PC-9 (cell line): Measurements from ENCODE around the gene FEZ2. TPM values are rescaled to one million over a fixed set of nuclear protein-coding genes. Genes with fewer than 3 reads are reported as not detected.

ENCODE experiments used
- BruUV-seq: library from RNA; stranded (reverse); fragments of 400-500 nt; replicated peaks from 2 replicates; lab custom pipeline; 2021; lab: Mats Ljungman, UMichigan
- CTCF ChIA-PET: fragments of 300-600 bp; sonication (Branson Sonifier 250); formaldehyde crosslinking; loops from one replicate; lab custom pipeline; 2022; ENCODE audit warnings: antibody characterized with exemption; lab: Charles Lee
- POLR2A ChIA-PET: fragments of 300-600 bp; sonication (Branson Sonifier 250); formaldehyde crosslinking; loops from one replicate; lab custom pipeline; 2022; ENCODE audit warnings: antibody characterized with exemption; ENCODE audit not compliant: unreplicated experiment; lab: Charles Lee
- DNase-seq, 2 experiments: peaks; one replicate each; pipeline versions ENCODE4 v3.0.0 to v3.0.0-alpha.2; 2015 to 2022; ENCODE audit warnings: mixed read lengths in 1 of 2
- H2AFZ ChIP-seq: fragments of 200-600 bp; sonication (generic); 2 replicates; pipeline ENCODE4 v1.8.1; 2017; ENCODE audit warnings: antibody characterized with exemption
- H3F3A ChIP-seq: fragments of 200-600 bp; sonication (generic); 2 replicates; pipeline ENCODE4 v1.8.1; 2017; ENCODE audit warnings: antibody characterized with exemption, mild to moderate bottlenecking, low read depth; ENCODE audit not compliant: insufficient read depth
- H3K27ac ChIP-seq: fragments of 200-600 bp; sonication (generic); 2 replicates; pipeline ENCODE4 v1.6.1; 2016; ENCODE audit warnings: mixed run types
- H3K27me3 ChIP-seq: fragments of 200-600 bp; sonication (generic); 2 replicates; pipeline ENCODE4 v1.6.1; 2016; ENCODE audit warnings: low read depth, mixed run types; ENCODE audit not compliant: insufficient read depth
- H3K36me3 ChIP-seq: fragments of 200-600 bp; sonication (generic); 2 replicates; pipeline ENCODE4 v1.6.1; 2016; ENCODE audit warnings: low read depth, mixed run types
- H3K4me1 ChIP-seq: fragments of 200-600 bp; sonication (generic); replicated peaks from 2 replicates; pipeline ENCODE4 v1.6.1; 2016; ENCODE audit warnings: mixed run types; ENCODE audit not compliant: insufficient read depth
- H3K4me2 ChIP-seq: fragments of 200-600 bp; sonication (generic); 2 replicates; pipeline ENCODE4 v1.6.1; 2017; ENCODE audit warnings: mixed run types
- H3K4me3 ChIP-seq: fragments of 200-600 bp; sonication (generic); 2 replicates; pipeline ENCODE4 v1.6.1; 2016; ENCODE audit warnings: mixed run types
- H3K79me2 ChIP-seq: fragments of 200-600 bp; sonication (generic); 2 replicates; pipeline ENCODE4 v1.6.1; 2017; ENCODE audit warnings: low read depth, mixed run types
- H3K9me2 ChIP-seq: fragments of 200-600 bp; sonication (generic); 2 replicates; pipeline ENCODE4 v1.8.1; 2017; ENCODE audit warnings: mild to moderate bottlenecking; ENCODE audit not compliant: insufficient read depth
- H3K9me3 ChIP-seq: fragments of 200-600 bp; sonication (generic); 2 replicates; pipeline ENCODE4 v1.8.1; 2016; ENCODE audit warnings: low read depth; ENCODE audit not compliant: insufficient read depth
- H4K20me1 ChIP-seq: fragments of 200-600 bp; sonication (generic); 2 replicates; pipeline ENCODE4 v1.8.1; 2017; ENCODE audit not compliant: insufficient read depth
- EZH2 ChIP-seq: fragments of 200-600 bp; sonication (generic); IDR thresholded peaks from 2 replicates; pipeline ENCODE4 v1.8.0; 2017; ENCODE audit warnings: antibody characterized with exemption, low read depth
- intact Hi-C: fragments of 100-400 bp; cut with micrococcal nuclease; formaldehyde crosslinking; loops from one replicate; pipeline ENCODE4 v1.10.0; 2022; ENCODE audit not compliant: unreplicated experiment
- total RNA-seq: library from RNA; stranded (reverse); gene quantifications from 2 replicates; pipeline ENCODE4 v1.2.3, GENCODE V29; 2021
- TF ChIP-seq, protein P1 (sequence below): fragments of 200-600 bp; sonication (generic); conservative IDR thresholded peaks from 2 replicates; pipeline ENCODE4 v1.6.1; 2017; ENCODE audit warnings: mixed run types, antibody characterized with exemption, mild to moderate bottlenecking, moderate library complexity

The FEZ2 gene
- total RNA-seq, 1 experiment from 2014 or later = 33.9 TPM

DNA sequence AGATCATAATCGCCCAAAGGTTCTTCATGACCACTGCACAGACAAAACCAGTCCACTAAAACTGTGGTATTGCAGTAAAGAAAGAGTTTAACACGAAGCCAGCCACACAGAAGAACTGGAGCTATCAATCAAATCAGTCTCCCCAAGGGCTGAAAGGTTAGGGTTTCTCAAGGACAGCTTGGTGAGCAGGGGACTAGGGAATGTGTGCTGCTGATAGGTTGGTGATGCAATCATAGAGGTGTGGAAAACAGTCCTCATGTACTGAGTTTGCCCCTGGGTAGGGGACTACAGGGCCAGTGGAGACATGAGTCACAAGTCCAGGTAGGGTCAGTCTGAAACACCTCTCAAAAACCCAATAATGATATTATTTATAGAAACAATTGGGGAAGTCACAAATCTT lies 27.3 kb upstream of the FEZ2 start:
- CTCF ChIA-PET = no interaction called here
- BruUV-seq = no TSS peak
- DNase-seq = no peak

DNA sequence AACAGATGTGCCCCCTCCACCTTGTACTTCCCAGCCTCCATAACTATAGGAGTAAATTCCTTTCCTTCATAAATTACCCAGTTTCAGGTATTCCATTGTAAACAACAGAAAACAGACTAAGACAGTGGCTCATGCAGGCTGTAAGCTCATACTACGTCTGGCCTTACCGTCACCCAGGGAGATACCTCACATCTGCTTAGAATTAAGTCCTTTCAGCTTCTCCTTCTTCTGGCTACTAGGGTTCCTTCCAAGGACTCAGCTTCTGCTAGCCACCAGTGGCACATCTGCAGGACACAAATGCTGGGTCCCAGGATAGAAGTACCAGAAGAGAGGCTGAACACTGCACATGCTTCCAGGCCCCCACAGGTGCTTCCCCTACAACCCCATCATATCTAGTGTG lies 22.4 kb upstream of the FEZ2 start:
- Histone ChIP-seq H3K4me3 (no peak overlapping the region), H4K20me1 (no peaks in the 10 kb centered on the region), H3F3A (peaks cover 25% of the 10 kb centered on the region; the same call in 1 of the 2 replicates), H3K79me2 (no peaks in the 10 kb centered on the region), H3K27me3 (no peaks in the 10 kb centered on the region), H2AFZ (no peak overlapping the region), H3K27ac (no peak overlapping the region), H3K9me2 (no peaks in the 10 kb centered on the region), H3K36me3 (no peaks in the 10 kb centered on the region), H3K9me3 (peaks cover 9% of the 10 kb centered on the region), H3K4me1 (peaks cover 34% of the 10 kb centered on the region), H3K4me2 (no peak overlapping the region)
- DNase-seq = no peak
- intact Hi-C loops = no loop called here
- POLR2A ChIA-PET = no interaction called here
- no TSS peak for BruUV-seq
- TF ChIP-seq EZH2 = no peak
- TF ChIP-seq, protein P1, sequence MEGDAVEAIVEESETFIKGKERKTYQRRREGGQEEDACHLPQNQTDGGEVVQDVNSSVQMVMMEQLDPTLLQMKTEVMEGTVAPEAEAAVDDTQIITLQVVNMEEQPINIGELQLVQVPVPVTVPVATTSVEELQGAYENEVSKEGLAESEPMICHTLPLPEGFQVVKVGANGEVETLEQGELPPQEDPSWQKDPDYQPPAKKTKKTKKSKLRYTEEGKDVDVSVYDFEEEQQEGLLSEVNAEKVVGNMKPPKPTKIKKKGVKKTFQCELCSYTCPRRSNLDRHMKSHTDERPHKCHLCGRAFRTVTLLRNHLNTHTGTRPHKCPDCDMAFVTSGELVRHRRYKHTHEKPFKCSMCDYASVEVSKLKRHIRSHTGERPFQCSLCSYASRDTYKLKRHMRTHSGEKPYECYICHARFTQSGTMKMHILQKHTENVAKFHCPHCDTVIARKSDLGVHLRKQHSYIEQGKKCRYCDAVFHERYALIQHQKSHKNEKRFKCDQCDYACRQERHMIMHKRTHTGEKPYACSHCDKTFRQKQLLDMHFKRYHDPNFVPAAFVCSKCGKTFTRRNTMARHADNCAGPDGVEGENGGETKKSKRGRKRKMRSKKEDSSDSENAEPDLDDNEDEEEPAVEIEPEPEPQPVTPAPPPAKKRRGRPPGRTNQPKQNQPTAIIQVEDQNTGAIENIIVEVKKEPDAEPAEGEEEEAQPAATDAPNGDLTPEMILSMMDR = no peak
- CTCF ChIA-PET = no interaction called here

More for the DNA sequence above, 27.3 kb upstream of the FEZ2 start:
- Histone ChIP-seq H4K20me1 (no peaks in the 10 kb centered on the region), H3K27ac (no peak overlapping the region), H3K9me3 (peaks cover 13% of the 10 kb centered on the region), H3K4me2 (no peak overlapping the region), H3K79me2 (no peaks in the 10 kb centered on the region), H3F3A (no peaks in the 10 kb centered on the region), H3K4me3 (no peak overlapping the region), H3K9me2 (no peaks in the 10 kb centered on the region), H3K27me3 (no peaks in the 10 kb centered on the region), H2AFZ (no peak overlapping the region), H3K36me3 (no peaks in the 10 kb centered on the region), H3K4me1 (no peaks in the 10 kb centered on the region)
- no peak for TF ChIP-seq EZH2
- TF ChIP-seq, protein P1 = no peak
- intact Hi-C loops = no loop called here
- POLR2A ChIA-PET = no interaction called here

DNA sequence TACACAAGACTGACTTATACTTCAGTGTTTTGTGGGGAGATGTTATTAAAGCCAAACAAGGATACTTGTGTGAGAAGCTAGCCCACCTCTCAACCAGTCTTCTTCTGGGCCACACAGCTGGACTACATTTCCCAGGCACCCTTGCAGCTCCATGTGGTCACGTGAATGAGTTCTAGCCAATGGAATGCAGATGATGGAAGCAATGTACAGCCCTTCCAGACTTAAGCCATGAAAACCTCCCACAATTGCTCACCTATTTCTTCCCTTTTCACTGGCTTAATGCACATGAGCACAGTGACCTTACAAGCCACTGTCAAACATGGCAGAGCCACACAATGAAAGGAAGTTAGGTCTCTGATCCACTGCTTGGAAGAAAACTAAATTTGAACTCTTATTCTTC lies 20.4 kb upstream of the FEZ2 start:
- Histone ChIP-seq H3K4me3 (no peak overlapping the region), H3K79me2 (no peaks in the 10 kb centered on the region), H4K20me1 (no peaks in the 10 kb centered on the region), H2AFZ (no peak overlapping the region), H3K27ac (no peak overlapping the region), H3K36me3 (no peaks in the 10 kb centered on the region), H3K9me2 (no peaks in the 10 kb centered on the region), H3K9me3 (no peaks in the 10 kb centered on the region), H3K27me3 (no peaks in the 10 kb centered on the region), H3K4me2 (no peak overlapping the region), H3F3A (peaks cover 25% of the 10 kb centered on the region; the same call in 1 of the 2 replicates), H3K4me1 (peaks cover 41% of the 10 kb centered on the region)
- peak; percentile 38 to 72 for DNase-seq
- intact Hi-C loops = no loop called here
- ChIA-PET POLR2A (interaction anchor here (0.6 to 0.7 kb wide), 2 partner anchors 21 to 56 kb away, joined by 3 to 6 read pairs; partner anchors contain the start of gene FEZ2), CTCF (no interaction called here)
- TF ChIP-seq, protein P1 = no peak
- TF ChIP-seq EZH2 = no peak
- no TSS peak for BruUV-seq
